Measurements from ENCODE around the gene MORN1.

- no peak for TF ChIP-seq POLR2AphosphoS5 (IDR thresholded peaks at IDR 0.05; ENCODE audit: low read depth, low read length)
- TF ChIP-seq POLR2A (IDR thresholded peaks at IDR 0.05; ENCODE audit: low read depth, low read length): no peak
- no peak for TF ChIP-seq TAF1 (IDR thresholded peaks at IDR 0.05; ENCODE audit: low read depth, low read length)
- no peak for TF ChIP-seq SPI1 (IDR thresholded peaks at IDR 0.05; ENCODE audit: low read depth, low read length)
- TF ChIP-seq POU2F2 (IDR thresholded peaks at IDR 0.05; ENCODE audit: low read depth, low read length): no peak
- no peak for TF ChIP-seq PAX5 (IDR thresholded peaks at IDR 0.05; ENCODE audit: insufficient read depth, low read length, severe bottlenecking)
Observed at GRCh38 chr1:2310332-2311183, 80.8 kb downstream of the MORN1 start.

All from GM12891 (cell line).